GM12878 (cell line): ENCODE data around the gene SEPTIN5. TPM values are rescaled to one million over a fixed set of nuclear protein-coding genes. Genes with fewer than 3 reads are reported as not detected.

Experiments
- ATAC-seq: fragments of 200-7000 bp; cut with Tn5 transposase; 3 replicates; pipeline ENCODE4 v1.9.1; 2020; ENCODE audit warnings: mild to moderate bottlenecking, moderate library complexity
- Bru-seq: library from RNA; stranded (reverse); fragments of 400-500 nt; gene quantifications from one replicate; lab custom pipeline; 2021; lab: Mats Ljungman, UMichigan
- BruChase-seq, 2 experiments: library from RNA; stranded (reverse); fragments of 400-500 nt; gene quantifications; one replicate each; lab custom pipeline; 2021; lab: Mats Ljungman, UMichigan
- BruUV-seq: library from RNA; stranded (reverse); fragments of 400-500 nt; replicated peaks from 2 replicates; lab custom pipeline; 2021; lab: Mats Ljungman, UMichigan
- CTCF ChIA-PET: fragments of 300-600 bp; sonication (Branson Sonifier 250); formaldehyde crosslinking; extraction: SDS; loops from one replicate; lab custom pipeline; 2021; ENCODE audit warnings: inconsistent platforms; lab: Yijun Ruan, JAX
- POLR2A ChIA-PET: fragments of 350-600 bp; formaldehyde crosslinking; extraction: SDS; loops from one replicate; lab custom pipeline; 2021; ENCODE audit warnings: inconsistent platforms; lab: Charles Lee
- RAD21 ChIA-PET: fragments of 300-600 bp; sonication (Branson Sonifier 250); formaldehyde crosslinking; loops from one replicate; lab custom pipeline; 2023; ENCODE audit warnings: antibody characterized with exemption; ENCODE audit not compliant: unreplicated experiment; lab: Charles Lee
- SMC1A ChIA-PET: fragments of 300-600 bp; sonication (Branson Sonifier 250); formaldehyde crosslinking; loops from one replicate; lab custom pipeline; 2023; ENCODE audit not compliant: unreplicated experiment, uncharacterized antibody; lab: Charles Lee
- DNase-seq: peaks from one replicate; pipeline ENCODE4 v3.0.0-alpha.2; 2011; ENCODE audit warnings: low read depth, low spot score
- FAIRE-seq: peaks from 3 replicates; lab custom pipeline; 2011; peaks lifted over from hg19 to GRCh38; lab: Jason Lieb, UNC
- H2AFZ ChIP-seq: 2 replicates; pipeline ENCODE4 v1.6.0; 2011; ENCODE audit warnings: low read depth, low read length, control low read depth; ENCODE audit not compliant: control insufficient read depth
- H3K27ac ChIP-seq: 2 replicates; pipeline ENCODE4 v1.5.1; 2011; ENCODE audit warnings: control low read depth; ENCODE audit not compliant: control insufficient read depth, insufficient read depth
- H3K27me3 ChIP-seq, 2 experiments: replicated peaks in 1 of 2; 2 replicates each; pipeline versions ENCODE4 v1.6.0 to v1.6.1; 2011; ENCODE audit warnings: low read length in 1 of 2; ENCODE audit not compliant: control insufficient read depth in 2 of 2, insufficient read depth in 2 of 2
- H3K36me3 ChIP-seq, 2 experiments: 2 replicates each; pipeline ENCODE4 v1.5.1; 2011; ENCODE audit warnings: low read length in 1 of 2; ENCODE audit not compliant: control insufficient read depth in 2 of 2, insufficient read depth in 2 of 2
- H3K4me1 ChIP-seq: 2 replicates; pipeline ENCODE4 v1.6.1; 2011; ENCODE audit warnings: mild to moderate bottlenecking, low read length, moderate library complexity, mixed read lengths; ENCODE audit not compliant: control insufficient read depth, insufficient read depth
- H3K4me2 ChIP-seq: 2 replicates; pipeline ENCODE4 v1.6.0; 2011; ENCODE audit warnings: control low read depth; ENCODE audit not compliant: control insufficient read depth, insufficient read depth
- H3K4me3 ChIP-seq: fragments of 200-600 bp; sonication (generic); 2 replicates; pipeline ENCODE4 v1.5.1; 2016
- H3K79me2 ChIP-seq: 2 replicates; pipeline ENCODE4 v1.6.0; 2011; ENCODE audit warnings: low read length; ENCODE audit not compliant: control insufficient read depth, insufficient read depth
- H3K9ac ChIP-seq: 2 replicates; pipeline ENCODE4 v1.8.0; 2011; ENCODE audit warnings: low read length, control low read depth, mixed read lengths; ENCODE audit not compliant: control insufficient read depth, insufficient read depth
- H3K9me3 ChIP-seq: replicated peaks from 3 replicates; pipeline ENCODE4 v1.5.1; 2011; ENCODE audit warnings: mild to moderate bottlenecking, low read length; ENCODE audit not compliant: control insufficient read depth, insufficient read depth
- H4K20me1 ChIP-seq: 2 replicates; pipeline ENCODE4 v1.6.0; 2011; ENCODE audit not compliant: control insufficient read depth, insufficient read depth
- CTCF ChIP-seq, 3 experiments: IDR thresholded peaks in 2 of 3; conservative IDR thresholded peaks in 1 of 3; 2 replicates each; pipeline ENCODE4 v1.5.1; 2011; ENCODE audit warnings: low read depth in 3 of 3, low read length in 3 of 3, mild to moderate bottlenecking in 3 of 3, control low read depth in 2 of 3, moderate library complexity in 2 of 3, inconsistent platforms in 1 of 3, mixed read lengths in 1 of 3; ENCODE audit not compliant: control insufficient read depth in 2 of 3, insufficient read depth in 1 of 3; ENCODE audit errors: extremely low read depth in 1 of 3
- EGR1 ChIP-seq, 2 experiments: IDR thresholded peaks; 1 replicate in 1 of 2; 2 replicates in 1 of 2; pipeline ENCODE4 v1.6.1; 2011 to 2012; ENCODE audit warnings: low read depth in 2 of 2, low read length in 2 of 2, borderline replicate concordance in 1 of 2, mild to moderate bottlenecking in 1 of 2, moderate library complexity in 1 of 2
- HDAC6 ChIP-seq: fragments of 200-600 bp; sonication (generic); IDR thresholded peaks from one replicate; pipeline ENCODE4 v1.8.0; 2017; ENCODE audit warnings: antibody characterized with exemption; ENCODE audit not compliant: unreplicated experiment
- MTA3 ChIP-seq: IDR thresholded peaks from 2 replicates; pipeline ENCODE4 v1.6.1; 2012; ENCODE audit warnings: low read length, inconsistent platforms, borderline replicate concordance
- RFX5 ChIP-seq: IDR thresholded peaks from 2 replicates; pipeline ENCODE4 v1.6.1; 2011; ENCODE audit warnings: low read depth, low read length, improper control_type of control experiment
- SUPT20H ChIP-seq: IDR thresholded peaks from 2 replicates; pipeline ENCODE4 v1.6.1; 2011; ENCODE audit warnings: low read depth, mild to moderate bottlenecking, low read length, moderate library complexity, borderline replicate concordance; ENCODE audit not compliant: control insufficient read depth
- ZNF217 ChIP-seq: fragments of 450-650 bp; IDR thresholded peaks from 2 replicates; pipeline ENCODE4 v1.6.1; 2017; ENCODE audit warnings: antibody characterized with exemption, mild to moderate bottlenecking
- ZNF24 ChIP-seq: fragments of 450-650 bp; IDR thresholded peaks from 2 replicates; pipeline ENCODE4 v1.6.1; 2017; ENCODE audit warnings: antibody characterized with exemption, mild to moderate bottlenecking
- WGBS: methylation state at CpG from one replicate; pipeline ENCODE4 v1.1.6; 2016; ENCODE audit warnings: low lambda C conversion rate; ENCODE audit not compliant: insufficient replicate concordance, insufficient coverage; ENCODE audit errors: missing lambda C conversion rate; 5-methylcytosine and 5-hydroxymethylcytosine counted together
- in situ Hi-C: fragments of 300-500 bp; cut with MboI; formaldehyde crosslinking; loops from 9 replicates; pipeline ENCODE4 v1.14.3; 2018; ENCODE audit warnings: mixed read lengths
- intact Hi-C: fragments of 100-400 bp; cut with micrococcal nuclease; formaldehyde crosslinking; loops from one replicate; pipeline ENCODE4 v1.14.2; 2022; ENCODE audit not compliant: unreplicated experiment
- long read RNA-seq, 2 experiments: library from polyadenylated mRNA; unstranded; transcript quantifications; one replicate each; pipeline ENCODE4 v2.0.0, GENCODE V29; 2019 to 2020
- polyA minus RNA-seq, 3 experiments: library from RNA; depleted of rRNA, polyadenylated mRNA; stranded (reverse); fragments of >200 nt; gene quantifications; 2 replicates each; pipeline ENCODE4 v1.2.3, GENCODE V29; 2011
- polyA plus RNA-seq, 11 experiments: library from polyadenylated mRNA; depleted of rRNA in 4 of 11; unstranded in 6 of 11; stranded (reverse) in 5 of 11; fragments of >200 nt; fragmentation: Nextera tagmentation in 4 of 11; fragmentation: Illumina TruSeq in 1 of 11; extraction: Ambion mirVana in 4 of 11; extraction: Trizol in 1 of 11; gene quantifications; 1 replicate in 1 of 11; 2 replicates in 10 of 11; pipeline versions ENCODE4 v1.2.1 to v1.2.3, GENCODE V29; 2011 to 2016; ENCODE audit warnings: inconsistent platforms in 2 of 11, missing spikeins in 2 of 11, low read depth in 1 of 11
- total RNA-seq, 4 experiments: library from RNA; depleted of rRNA in 3 of 4; stranded (reverse); fragments of >200 nt in 3 of 4; fragmentation: Illumina TruSeq in 1 of 4; extraction: Trizol in 1 of 4; gene quantifications; 2 replicates each; pipeline versions ENCODE4 v1.2.1 to v1.2.3, GENCODE V29; 2013 to 2021
- TF ChIP-seq, protein P1 (sequence below): fragments of 450-650 bp; conservative IDR thresholded peaks from 2 replicates; pipeline ENCODE4 v1.6.1; 2017; ENCODE audit warnings: mild to moderate bottlenecking, moderate library complexity

SEPTIN5 gene
- 4.3 and 5.9 TPM in 2 replicates for total RNA-seq (2013; cell fraction: nucleolus; rRNA removed)
- total RNA-seq (2014; rRNA removed) (0.34 and 0.65 TPM in 2 replicates), total RNA-seq (2014; rRNA removed; fragmentation: Illumina TruSeq; extraction: Trizol) (0.13 and 0.51 TPM in 2 replicates), total RNA-seq (2021) (0.82 and 1.1 TPM in 2 replicates), polyA plus RNA-seq (2011; rRNA removed) (0.19 and 0.43 TPM in 2 replicates), polyA plus RNA-seq (2014; fragmentation: Illumina TruSeq; extraction: Trizol) (0.34 and 1.5 TPM in 2 replicates), polyA plus RNA-seq (2014; fragmentation: Nextera tagmentation; extraction: Ambion mirVana) (not detected), polyA plus RNA-seq (2014; rRNA removed) (0.46 TPM in 1 of 2 replicates, not detected in the other), polyA plus RNA-seq (2016; fragmentation: Nextera tagmentation; extraction: Ambion mirVana) (not detected), polyA minus RNA-seq (2011; rRNA and poly(A)+ RNA removed) (1.1 and 2.0 TPM in 2 replicates), Bru-seq, nascent RNA (not detected), BruChase-seq, experiment 1, labeled RNA remaining after a 6-hour chase (percentile 17 among the genes with signal in this experiment), BruChase-seq, experiment 2, labeled RNA remaining after a 2-hour chase (not detected)
- 0.42 TPM for polyA plus RNA-seq (2011; ENCODE audit: low read depth)
- 0.12 and 0.31 TPM in 2 replicates for polyA plus RNA-seq (2011; cell fraction: cytosol; rRNA removed)
- 1.3 and 1.5 TPM in 2 replicates for polyA plus RNA-seq (2011; cell fraction: nucleus; rRNA removed)
- polyA plus RNA-seq (2012) = 1.2 and 1.4 TPM in 2 replicates
- not detected in 2 replicates for polyA minus RNA-seq (2011; cell fraction: cytosol; rRNA and poly(A)+ RNA removed)
- polyA minus RNA-seq (2011; cell fraction: nucleus; rRNA and poly(A)+ RNA removed) = 0.36 and 0.57 TPM in 2 replicates
- long read RNA-seq, experiment 1 = 0 reads
- long read RNA-seq, experiment 2 = 0 reads

GRCh38 chr22:19714312-19715187 is at the start of gene SEPTIN5:
SEPTIN5 (plus strand) TSS chr22:19714503; CDS start chr22:19714589, 86 bp downstream.
- DNase-seq (no peak), ATAC-seq (no peak), FAIRE-seq (no peak)
- Histone ChIP-seq H3K4me2 (peak within 1 kb of the TSS; percentile 44; the same call in 1 of the 2 replicates), H3K9ac (no peak within 1 kb of the TSS), H4K20me1 (no peaks in the 10 kb centered on the region), H3K4me3 (0 out of 2 replicates have a peak within 1 kb of the TSS, but pooled peaks have one; percentile 16), H3K27me3 (peaks cover 2 to 4% of the 10 kb centered on the region in 2 experiments; a peak in 3 of 4 replicates), H3K9me3 (no peaks in the 10 kb centered on the region), H3K27ac (no peak within 1 kb of the TSS), H2AFZ (no peak within 1 kb of the TSS), H3K79me2 (no peaks in the 10 kb centered on the region), H3K4me1 (peaks cover 9% of the 10 kb centered on the region), H3K36me3 (no peaks in the 10 kb centered on the region)
- no TSS peak for BruUV-seq
- ChIA-PET RAD21 (no interaction called here), POLR2A (no interaction called here), SMC1A (no interaction called here), CTCF (interaction anchor here (2.0 kb wide), 1 partner anchor 33 kb away, joined by 5 read pairs; no protein-coding TSS in a partner anchor)
- in situ Hi-C loops = no loop called here
- TF ChIP-seq MTA3 = no peak
- no peak for TF ChIP-seq ZNF217
- TF ChIP-seq ZNF24 = no peak
- no peak for TF ChIP-seq CTCF (IDR thresholded peaks at IDR 0.05 in 2 of 3, conservative IDR thresholded peaks at IDR 0.05 in 1 of 3; ENCODE audit: control insufficient read depth in 2 of 3, extremely low read depth in 1 of 3, insufficient read depth in 1 of 3, low read depth in 3 of 3, low read length in 3 of 3)
- 0 out of 3 replicates have a peak, but pooled peaks of 1 of the 2 experiments have one; percentile 12 for TF ChIP-seq EGR1 (IDR thresholded peaks at IDR 0.05; ENCODE audit: borderline replicate concordance in 1 of 2, low read depth in 2 of 2, low read length in 2 of 2)
- TF ChIP-seq, protein P1, sequence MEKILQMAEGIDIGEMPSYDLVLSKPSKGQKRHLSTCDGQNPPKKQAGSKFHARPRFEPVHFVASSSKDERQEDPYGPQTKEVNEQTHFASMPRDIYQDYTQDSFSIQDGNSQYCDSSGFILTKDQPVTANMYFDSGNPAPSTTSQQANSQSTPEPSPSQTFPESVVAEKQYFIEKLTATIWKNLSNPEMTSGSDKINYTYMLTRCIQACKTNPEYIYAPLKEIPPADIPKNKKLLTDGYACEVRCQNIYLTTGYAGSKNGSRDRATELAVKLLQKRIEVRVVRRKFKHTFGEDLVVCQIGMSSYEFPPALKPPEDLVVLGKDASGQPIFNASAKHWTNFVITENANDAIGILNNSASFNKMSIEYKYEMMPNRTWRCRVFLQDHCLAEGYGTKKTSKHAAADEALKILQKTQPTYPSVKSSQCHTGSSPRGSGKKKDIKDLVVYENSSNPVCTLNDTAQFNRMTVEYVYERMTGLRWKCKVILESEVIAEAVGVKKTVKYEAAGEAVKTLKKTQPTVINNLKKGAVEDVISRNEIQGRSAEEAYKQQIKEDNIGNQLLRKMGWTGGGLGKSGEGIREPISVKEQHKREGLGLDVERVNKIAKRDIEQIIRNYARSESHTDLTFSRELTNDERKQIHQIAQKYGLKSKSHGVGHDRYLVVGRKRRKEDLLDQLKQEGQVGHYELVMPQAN = no peak
- no peak for TF ChIP-seq RFX5
- TF ChIP-seq SUPT20H = no peak
- TF ChIP-seq HDAC6 = no peak
- WGBS = 2% methylated on average over 21 of the region's 106 CpGs
- intact Hi-C loops = no loop called here
